Measurements from ENCODE around the gene PLCH1.

DNA sequence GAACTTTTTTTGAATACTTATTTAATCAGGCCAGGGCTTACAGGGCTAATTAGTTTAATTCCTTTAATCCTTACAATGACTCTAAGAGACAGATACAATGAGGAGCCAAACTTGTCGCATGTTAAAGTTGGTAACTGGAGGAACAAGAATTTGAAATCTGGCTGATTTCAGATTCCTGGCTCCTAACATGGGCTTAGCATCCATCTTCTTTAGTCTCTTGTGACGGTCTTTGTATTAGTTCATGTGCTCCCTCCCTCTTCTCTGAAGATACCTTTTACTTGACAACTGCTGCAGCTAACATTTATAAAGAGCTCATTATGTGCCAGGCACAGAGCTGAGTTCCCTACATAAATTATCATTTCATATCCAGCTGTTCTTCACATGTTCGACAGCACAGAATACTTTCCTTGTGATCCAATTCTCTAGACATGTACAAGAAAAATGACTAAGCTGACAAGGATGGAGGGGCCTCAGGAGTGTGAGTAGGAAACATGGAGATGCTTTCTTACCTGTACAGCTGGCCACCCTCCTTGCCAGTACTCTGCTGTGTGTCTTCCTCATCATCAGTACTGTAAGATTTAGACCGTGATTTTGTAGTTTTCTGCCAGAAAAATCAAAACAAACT, 244.6 kb downstream of the PLCH1 start:
- TF ChIP-seq, protein P1, sequence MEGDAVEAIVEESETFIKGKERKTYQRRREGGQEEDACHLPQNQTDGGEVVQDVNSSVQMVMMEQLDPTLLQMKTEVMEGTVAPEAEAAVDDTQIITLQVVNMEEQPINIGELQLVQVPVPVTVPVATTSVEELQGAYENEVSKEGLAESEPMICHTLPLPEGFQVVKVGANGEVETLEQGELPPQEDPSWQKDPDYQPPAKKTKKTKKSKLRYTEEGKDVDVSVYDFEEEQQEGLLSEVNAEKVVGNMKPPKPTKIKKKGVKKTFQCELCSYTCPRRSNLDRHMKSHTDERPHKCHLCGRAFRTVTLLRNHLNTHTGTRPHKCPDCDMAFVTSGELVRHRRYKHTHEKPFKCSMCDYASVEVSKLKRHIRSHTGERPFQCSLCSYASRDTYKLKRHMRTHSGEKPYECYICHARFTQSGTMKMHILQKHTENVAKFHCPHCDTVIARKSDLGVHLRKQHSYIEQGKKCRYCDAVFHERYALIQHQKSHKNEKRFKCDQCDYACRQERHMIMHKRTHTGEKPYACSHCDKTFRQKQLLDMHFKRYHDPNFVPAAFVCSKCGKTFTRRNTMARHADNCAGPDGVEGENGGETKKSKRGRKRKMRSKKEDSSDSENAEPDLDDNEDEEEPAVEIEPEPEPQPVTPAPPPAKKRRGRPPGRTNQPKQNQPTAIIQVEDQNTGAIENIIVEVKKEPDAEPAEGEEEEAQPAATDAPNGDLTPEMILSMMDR (conservative IDR thresholded peaks at IDR 0.05; ENCODE audit: low read length): no peak
- TF ChIP-seq EZH2phosphoT487 (IDR thresholded peaks at IDR 0.05; ENCODE audit: borderline replicate concordance, low read depth, low read length): no peak

All from OCI-LY7 (cell line).